Chondrocyte (in vitro differentiated cells): ENCODE measurements around the gene C5orf24. TPM values are rescaled to one million over a fixed set of nuclear protein-coding genes. Genes with fewer than 3 reads are reported as not detected.
"Not testable (repeated sequence)": the region's sequence is repeated elsewhere in the genome, so short reads cannot be mapped to it uniquely, and the experiment has no call there.

ENCODE experiments used
- DNase-seq: peaks from one replicate; pipeline ENCODE4 v3.0.0; 2021; ENCODE audit warnings: mixed read lengths, low spot score
- H3K27ac Mint-ChIP-seq: one replicate; pipeline ENCODE4 v1.8.0; 2021; ENCODE audit warnings: mild to moderate bottlenecking, moderate library complexity, mixed read lengths; ENCODE audit not compliant: unreplicated experiment
- H3K27me3 Mint-ChIP-seq: 2 replicates; pipeline ENCODE4 v1.8.0; 2021; ENCODE audit warnings: low read depth, mixed read lengths
- H3K36me3 Mint-ChIP-seq: 2 replicates; pipeline ENCODE4 v1.8.0; 2021; ENCODE audit warnings: low read depth, mixed read lengths
- H3K4me1 Mint-ChIP-seq: 2 replicates; pipeline ENCODE4 v1.8.0; 2021; ENCODE audit warnings: low read depth, mild to moderate bottlenecking, mixed read lengths
- H3K4me3 Mint-ChIP-seq: one replicate; pipeline ENCODE4 v1.8.0; 2021; ENCODE audit warnings: mild to moderate bottlenecking, moderate library complexity, mixed read lengths; ENCODE audit not compliant: unreplicated experiment
- H3K9me3 Mint-ChIP-seq: 2 replicates; pipeline ENCODE4 v1.8.0; 2021; ENCODE audit warnings: low read depth, mixed read lengths
- total RNA-seq: library from RNA; stranded (reverse); gene quantifications from 3 replicates; pipeline ENCODE4 v1.2.1, GENCODE V29; 2021
- TF ChIP-seq, protein P1 (sequence below): fragments of 200-600 bp; sonication (generic); IDR thresholded peaks from 2 replicates; pipeline ENCODE4 v1.5.0; 2021; ENCODE audit warnings: antibody characterized with exemption, mild to moderate bottlenecking, moderate library complexity

The C5orf24 gene
- total RNA-seq, 1 donor from 2014 or later: 109 TPM

DNA sequence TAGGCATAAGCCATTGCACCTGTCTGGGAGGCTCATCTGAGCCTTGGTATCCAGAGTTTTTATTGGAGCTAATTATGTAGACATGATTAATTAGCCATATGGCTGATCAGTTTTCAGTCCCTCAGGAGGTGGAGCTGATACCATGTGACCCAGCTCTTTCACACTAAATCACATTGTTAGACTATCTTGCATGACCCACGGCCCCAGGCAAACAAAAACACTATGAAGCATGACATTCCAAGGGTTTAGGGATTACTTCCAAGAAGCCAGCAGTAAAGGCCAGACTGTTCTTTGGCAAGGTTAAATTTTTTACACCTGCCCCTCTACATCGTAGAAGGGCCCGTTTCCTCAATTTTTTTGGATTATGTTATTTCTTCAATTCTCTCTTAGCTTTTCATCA lies 5.0 kb upstream of the C5orf24 start:
- Mint-ChIP-seq H3K4me1 (peaks cover 31% of the 10 kb centered on the region), H3K4me3 (no peak overlapping the region), H3K27ac (no peak overlapping the region), H3K9me3 (no peaks in the 10 kb centered on the region), H3K27me3 (no peaks in the 10 kb centered on the region), H3K36me3 (peaks cover 9% of the 10 kb centered on the region)
- TF ChIP-seq, protein P1, sequence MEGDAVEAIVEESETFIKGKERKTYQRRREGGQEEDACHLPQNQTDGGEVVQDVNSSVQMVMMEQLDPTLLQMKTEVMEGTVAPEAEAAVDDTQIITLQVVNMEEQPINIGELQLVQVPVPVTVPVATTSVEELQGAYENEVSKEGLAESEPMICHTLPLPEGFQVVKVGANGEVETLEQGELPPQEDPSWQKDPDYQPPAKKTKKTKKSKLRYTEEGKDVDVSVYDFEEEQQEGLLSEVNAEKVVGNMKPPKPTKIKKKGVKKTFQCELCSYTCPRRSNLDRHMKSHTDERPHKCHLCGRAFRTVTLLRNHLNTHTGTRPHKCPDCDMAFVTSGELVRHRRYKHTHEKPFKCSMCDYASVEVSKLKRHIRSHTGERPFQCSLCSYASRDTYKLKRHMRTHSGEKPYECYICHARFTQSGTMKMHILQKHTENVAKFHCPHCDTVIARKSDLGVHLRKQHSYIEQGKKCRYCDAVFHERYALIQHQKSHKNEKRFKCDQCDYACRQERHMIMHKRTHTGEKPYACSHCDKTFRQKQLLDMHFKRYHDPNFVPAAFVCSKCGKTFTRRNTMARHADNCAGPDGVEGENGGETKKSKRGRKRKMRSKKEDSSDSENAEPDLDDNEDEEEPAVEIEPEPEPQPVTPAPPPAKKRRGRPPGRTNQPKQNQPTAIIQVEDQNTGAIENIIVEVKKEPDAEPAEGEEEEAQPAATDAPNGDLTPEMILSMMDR: no peak
- no peak for DNase-seq

DNA sequence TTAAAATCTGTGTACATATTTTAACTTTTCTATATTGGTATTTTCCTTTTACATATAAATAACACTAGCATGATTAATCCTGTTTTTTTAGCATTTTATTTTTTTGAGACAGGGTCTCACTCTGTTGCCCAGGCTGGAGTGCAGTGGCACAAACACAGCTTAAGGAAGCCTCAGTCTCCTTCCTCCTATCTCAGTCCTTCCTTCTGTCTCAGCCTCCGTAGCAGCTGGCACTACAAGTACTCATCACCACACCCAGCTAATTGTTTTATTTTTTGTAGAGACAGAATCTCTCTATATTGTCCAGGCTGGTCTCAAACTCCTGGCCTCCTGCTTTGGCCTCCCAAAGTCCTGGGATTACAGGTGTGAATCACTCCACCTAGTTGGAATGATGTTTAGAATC lies 1.5 kb upstream of the C5orf24 start:
- TF ChIP-seq, protein P1: no peak
- peaks cover 42% of the 10 kb centered on the region for H3K4me1 Mint-ChIP-seq
- H3K4me3 Mint-ChIP-seq: no peak overlapping the region
- H3K9me3 Mint-ChIP-seq: no peaks in the 10 kb centered on the region
- H3K27me3 Mint-ChIP-seq: no peaks in the 10 kb centered on the region
- H3K36me3 Mint-ChIP-seq: peaks cover 9% of the 10 kb centered on the region
- peak overlapping the region; percentile 12 for H3K27ac Mint-ChIP-seq
- no peak for DNase-seq

DNA sequence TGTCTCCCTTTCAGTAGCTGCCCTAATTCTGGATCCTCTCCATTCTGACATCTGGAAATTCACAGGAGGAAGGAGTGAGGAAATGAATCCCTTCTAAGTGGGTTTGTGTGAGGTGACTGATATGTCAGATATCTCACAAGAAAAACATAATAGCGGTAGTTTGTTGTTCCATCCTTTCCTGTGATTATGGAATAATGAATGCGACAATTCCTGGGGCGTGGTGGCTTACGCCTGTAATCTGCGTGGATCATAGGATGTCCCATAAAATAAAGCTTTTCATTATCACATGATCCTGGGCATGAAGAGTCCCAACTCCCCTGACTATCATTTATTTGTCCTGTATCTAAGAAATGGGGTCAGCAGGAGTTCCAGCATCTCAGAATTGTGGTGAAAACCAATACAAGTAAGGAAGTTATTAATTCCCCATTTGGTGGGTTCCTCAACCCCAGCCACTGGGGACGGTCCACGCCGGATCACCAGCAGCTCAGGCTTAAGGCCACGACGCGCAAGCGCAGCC lies 375 bp upstream of the C5orf24 start:
- Mint-ChIP-seq H3K27ac (peak overlapping the region; percentile 98), H3K4me3 (peak overlapping the region; percentile 81), H3K4me1 (peaks cover 51% of the 10 kb centered on the region), H3K27me3 (no peaks in the 10 kb centered on the region), H3K36me3 (peaks cover 7% of the 10 kb centered on the region), H3K9me3 (no peaks in the 10 kb centered on the region)
- TF ChIP-seq, protein P1: no peak
- no peak for DNase-seq

DNA sequence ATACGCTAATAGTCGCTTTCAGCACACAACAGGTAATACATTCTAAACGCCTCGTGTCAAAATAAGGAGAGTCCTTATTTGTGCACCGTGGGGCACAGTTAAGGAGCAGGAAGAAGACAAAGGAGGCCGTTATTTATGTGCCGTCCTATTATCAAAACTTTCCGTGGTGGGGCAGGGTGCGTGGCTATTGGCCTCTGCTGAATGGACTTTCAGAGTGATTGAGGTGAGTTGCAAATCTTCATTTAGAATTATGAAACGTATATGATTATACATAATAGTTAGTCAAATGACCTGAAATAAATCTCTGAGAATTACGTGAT lies 833 bp downstream of the C5orf24 start:
- H3K27ac Mint-ChIP-seq: peak overlapping the region; percentile 82
- peaks cover 57% of the 10 kb centered on the region for H3K4me1 Mint-ChIP-seq
- DNase-seq: no peak
- TF ChIP-seq, protein P1: no peak
- H3K27me3 Mint-ChIP-seq: no peaks in the 10 kb centered on the region
- no peaks in the 10 kb centered on the region for H3K9me3 Mint-ChIP-seq
- H3K36me3 Mint-ChIP-seq: peaks cover 7% of the 10 kb centered on the region
- H3K4me3 Mint-ChIP-seq: peak overlapping the region; percentile 81

DNA sequence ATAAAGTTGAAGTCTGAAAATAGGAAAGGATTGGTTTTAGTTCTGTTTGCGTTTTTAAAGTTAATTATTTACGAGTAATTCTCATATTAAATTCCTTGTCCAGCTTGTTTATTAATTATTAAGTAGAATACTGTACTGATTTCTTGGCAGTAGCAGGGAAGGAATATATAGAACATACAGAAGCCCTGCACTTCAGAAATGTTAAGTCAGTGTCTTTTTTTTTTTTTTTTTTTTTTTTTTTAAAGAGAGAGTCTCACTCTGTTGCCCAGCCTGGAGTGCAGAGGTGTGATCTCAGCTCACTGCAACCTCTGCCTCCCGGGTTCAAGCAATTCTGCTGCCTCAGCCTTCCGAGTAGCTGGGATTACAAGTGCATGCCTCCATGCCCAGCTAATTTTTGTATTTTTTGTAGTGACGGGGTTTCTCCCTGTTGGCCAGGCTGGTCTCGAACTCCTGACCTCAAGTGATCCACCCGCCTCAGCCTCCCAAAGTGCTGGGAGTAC lies 3.7 kb downstream of the C5orf24 start:
- not testable (repeated sequence) for DNase-seq

DNA sequence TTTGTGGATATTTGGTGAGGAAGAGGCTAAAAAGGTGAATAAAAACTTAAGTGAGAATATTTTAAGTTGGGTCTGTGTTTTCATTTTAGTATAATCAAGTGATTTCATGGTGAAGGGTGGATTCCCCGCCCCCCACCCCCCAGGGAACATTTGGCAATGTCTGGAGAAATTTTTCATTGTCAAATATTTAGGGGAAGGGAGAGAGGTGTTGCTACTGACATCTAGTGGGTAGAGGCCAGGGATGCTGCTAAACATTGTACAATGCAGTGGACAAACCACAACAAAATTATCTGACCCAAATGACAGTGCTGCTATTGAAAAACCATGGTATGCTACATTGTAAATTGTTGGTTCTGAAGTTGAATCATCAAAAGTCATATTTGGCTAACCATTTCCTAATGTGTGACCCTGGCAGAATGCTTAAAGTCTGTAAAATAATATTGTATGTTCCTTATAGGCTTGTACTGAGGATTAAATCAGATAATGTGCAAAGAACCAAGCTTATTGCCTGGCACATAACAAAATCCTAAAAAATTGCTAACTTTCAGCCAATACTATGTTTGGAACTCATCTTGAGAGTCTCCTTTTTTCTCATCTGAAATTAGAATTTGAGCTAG lies 5.6 kb downstream of the C5orf24 start:
- Mint-ChIP-seq H3K9me3 (no peaks in the 10 kb centered on the region), H3K36me3 (peaks cover 18% of the 10 kb centered on the region), H3K27ac (peak overlapping the region; percentile 66), H3K4me3 (peak overlapping the region; percentile 46), H3K4me1 (peaks cover 60% of the 10 kb centered on the region), H3K27me3 (no peaks in the 10 kb centered on the region)
- DNase-seq: no peak
- TF ChIP-seq, protein P1: peak; percentile 78

More for the DNA sequence above, 3.7 kb downstream of the C5orf24 start:
- Mint-ChIP-seq H3K27ac (peak overlapping the region; percentile 89), H3K4me3 (peak overlapping the region; percentile 50), H3K4me1 (peaks cover 61% of the 10 kb centered on the region)
- H3K27me3 Mint-ChIP-seq, H3K9me3 Mint-ChIP-seq, H3K36me3 Mint-ChIP-seq: not testable (repeated sequence)

DNA sequence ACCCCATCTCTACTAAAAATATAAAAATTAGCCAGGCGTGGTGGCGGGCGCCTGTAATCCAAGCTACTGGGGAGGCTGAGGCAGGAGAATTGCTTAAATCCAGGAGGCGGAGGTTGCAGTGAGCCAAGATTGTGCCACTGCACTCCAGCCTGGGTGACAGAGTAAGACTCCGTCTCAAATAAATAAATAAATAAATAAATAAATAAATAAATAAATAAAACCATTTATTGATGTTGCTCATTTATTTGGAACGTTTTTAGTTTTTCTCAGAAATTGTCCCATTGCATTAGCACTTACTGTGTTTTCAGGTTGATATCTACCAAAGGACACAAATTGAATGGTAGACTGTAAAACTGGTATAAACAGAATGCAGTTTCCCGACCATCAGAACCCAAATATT lies 10.7 kb downstream of the C5orf24 start:
- not testable (repeated sequence) for H3K27me3 Mint-ChIP-seq, DNase-seq, H3K9me3 Mint-ChIP-seq, H3K27ac Mint-ChIP-seq, H3K4me3 Mint-ChIP-seq
- peaks cover 25% of the 10 kb centered on the region for H3K4me1 Mint-ChIP-seq
- H3K36me3 Mint-ChIP-seq: peaks cover 23% of the 10 kb centered on the region
